Caco-2 (cell line): ENCODE results near the gene PTPN7. TPM values are rescaled to one million over a fixed set of nuclear protein-coding genes. Genes with fewer than 3 reads are reported as not detected.

Source experiments
- BruUV-seq: library from RNA; stranded (reverse); fragments of 400-500 nt; replicated peaks from 2 replicates; lab custom pipeline; 2021; lab: Mats Ljungman, UMichigan
- CTCF ChIA-PET: fragments of 300-600 bp; sonication (Branson Sonifier 250); formaldehyde crosslinking; loops from one replicate; lab custom pipeline; 2022; ENCODE audit warnings: antibody characterized with exemption; lab: Charles Lee
- POLR2A ChIA-PET: fragments of 300-600 bp; sonication (Branson Sonifier 250); formaldehyde crosslinking; loops from one replicate; lab custom pipeline; 2022; ENCODE audit warnings: antibody characterized with exemption; lab: Charles Lee
- DNase-seq, 2 experiments: peaks; one replicate each; pipeline versions ENCODE4 v3.0.0 to v3.0.0-alpha.2; 2020 to 2022
- H3K27me3 ChIP-seq: replicated peaks from 2 replicates; pipeline ENCODE4 v1.6.0; 2011; ENCODE audit warnings: low read length; ENCODE audit not compliant: control insufficient read depth, insufficient read depth
- H3K36me3 ChIP-seq: 2 replicates; pipeline ENCODE4 v1.5.1; 2011; ENCODE audit warnings: low read length; ENCODE audit not compliant: control insufficient read depth, insufficient read depth
- H3K4me1 ChIP-seq: fragments of 250-450 bp; sonication (Bioruptor Pico); 2 replicates; pipeline ENCODE4 v1.5.1; 2020; ENCODE audit warnings: mild to moderate bottlenecking
- H3K4me3 ChIP-seq: 2 replicates; pipeline ENCODE4 v1.5.1; 2011; ENCODE audit warnings: low read depth, mild to moderate bottlenecking, control low read depth, low read length
- H3K9me3 ChIP-seq: fragments of 250-450 bp; sonication (Bioruptor Pico); 2 replicates; pipeline ENCODE4 v1.5.1; 2020; ENCODE audit warnings: mild to moderate bottlenecking, moderate library complexity
- H3K27ac Mint-ChIP-seq: one replicate; pipeline ENCODE4 v1.8.0; 2022; ENCODE audit warnings: mixed read lengths; ENCODE audit not compliant: unreplicated experiment
- H3K27me3 Mint-ChIP-seq: one replicate; pipeline ENCODE4 v1.8.0; 2022; ENCODE audit warnings: mixed read lengths; ENCODE audit not compliant: insufficient read depth, unreplicated experiment
- H3K36me3 Mint-ChIP-seq: one replicate; pipeline ENCODE4 v1.8.0; 2022; ENCODE audit warnings: mild to moderate bottlenecking, mixed read lengths; ENCODE audit not compliant: insufficient read depth, unreplicated experiment
- H3K4me1 Mint-ChIP-seq: one replicate; pipeline ENCODE4 v1.8.0; 2022; ENCODE audit warnings: low read depth, mixed read lengths; ENCODE audit not compliant: unreplicated experiment
- H3K4me3 Mint-ChIP-seq: one replicate; pipeline ENCODE4 v1.8.0; 2022; ENCODE audit warnings: mild to moderate bottlenecking, moderate library complexity, mixed read lengths; ENCODE audit not compliant: unreplicated experiment
- H3K9me3 Mint-ChIP-seq: one replicate; pipeline ENCODE4 v1.8.0; 2022; ENCODE audit warnings: mixed read lengths; ENCODE audit not compliant: unreplicated experiment
- intact Hi-C: fragments of 100-400 bp; cut with micrococcal nuclease; formaldehyde crosslinking; loops from one replicate; pipeline ENCODE4 v1.10.0; 2022; ENCODE audit not compliant: unreplicated experiment
- total RNA-seq: library from RNA; stranded (reverse); gene quantifications from 2 replicates; pipeline ENCODE4 v1.2.3, GENCODE V29; 2022
- TF ChIP-seq, protein P1 (sequence below), 2 experiments: fragments of 200-600 bp in 1 of 2; IDR thresholded peaks; 1 replicate in 1 of 2; 2 replicates in 1 of 2; pipeline versions ENCODE4 v1.5.1 to v1.8.0; 2011 to 2022; ENCODE audit warnings: antibody characterized with exemption in 1 of 2, control low read depth in 1 of 2, inconsistent platforms in 1 of 2, low read depth in 1 of 2, low read length in 1 of 2, mild to moderate bottlenecking in 1 of 2, moderate library complexity in 1 of 2; ENCODE audit not compliant: insufficient read depth in 1 of 2, severe bottlenecking in 1 of 2, unreplicated experiment in 1 of 2

The PTPN7 gene
- total RNA-seq, 1 experiment from 2014 or later: not detected

DNA sequence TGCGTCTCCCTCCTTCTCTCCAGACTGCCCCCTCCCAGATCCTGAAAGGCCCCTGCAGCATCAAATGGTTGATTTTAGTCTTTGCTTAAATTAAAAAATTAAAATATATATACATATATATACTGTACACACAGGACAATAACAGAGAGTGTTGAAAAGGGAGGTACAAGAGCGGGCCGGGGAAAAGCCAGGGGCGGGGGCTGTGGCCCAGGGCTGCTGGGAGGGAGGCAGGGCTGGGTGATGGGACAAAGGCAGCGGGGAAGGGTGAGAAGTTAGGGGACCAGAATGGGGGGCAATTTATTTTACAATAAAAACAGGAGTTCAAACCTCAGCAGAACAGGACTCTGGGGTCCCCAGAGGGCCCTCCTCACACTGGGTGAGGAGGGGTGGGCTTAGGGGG is 26.4 kb downstream of the PTPN7 start:
- intact Hi-C loops: no loop called here
- H3K27me3 Mint-ChIP-seq: no peaks in the 10 kb centered on the region
- no peaks in the 10 kb centered on the region for H3K4me1 Mint-ChIP-seq
- Histone ChIP-seq H3K4me3 (no peak overlapping the region), H3K36me3 (peaks cover 3% of the 10 kb centered on the region; the same call in 1 of the 2 replicates), H3K9me3 (no peaks in the 10 kb centered on the region), H3K27me3 (no peaks in the 10 kb centered on the region), H3K4me1 (peaks cover 21% of the 10 kb centered on the region)
- DNase-seq: no peak
- ChIA-PET POLR2A (interaction anchor here (0.6 kb wide), 1 partner anchor 15 kb away, joined by 3 read pairs; no protein-coding TSS in a partner anchor), CTCF (interaction anchor here (0.9 to 1.6 kb wide), 3 partner anchors 14 to 238 kb away, joined by 3 to 6 read pairs (median 4); partner anchors contain the start of gene RNPEP)
- no peak overlapping the region for H3K27ac Mint-ChIP-seq
- H3K36me3 Mint-ChIP-seq: peaks cover 17% of the 10 kb centered on the region
- BruUV-seq: no TSS peak
- TF ChIP-seq, protein P1, sequence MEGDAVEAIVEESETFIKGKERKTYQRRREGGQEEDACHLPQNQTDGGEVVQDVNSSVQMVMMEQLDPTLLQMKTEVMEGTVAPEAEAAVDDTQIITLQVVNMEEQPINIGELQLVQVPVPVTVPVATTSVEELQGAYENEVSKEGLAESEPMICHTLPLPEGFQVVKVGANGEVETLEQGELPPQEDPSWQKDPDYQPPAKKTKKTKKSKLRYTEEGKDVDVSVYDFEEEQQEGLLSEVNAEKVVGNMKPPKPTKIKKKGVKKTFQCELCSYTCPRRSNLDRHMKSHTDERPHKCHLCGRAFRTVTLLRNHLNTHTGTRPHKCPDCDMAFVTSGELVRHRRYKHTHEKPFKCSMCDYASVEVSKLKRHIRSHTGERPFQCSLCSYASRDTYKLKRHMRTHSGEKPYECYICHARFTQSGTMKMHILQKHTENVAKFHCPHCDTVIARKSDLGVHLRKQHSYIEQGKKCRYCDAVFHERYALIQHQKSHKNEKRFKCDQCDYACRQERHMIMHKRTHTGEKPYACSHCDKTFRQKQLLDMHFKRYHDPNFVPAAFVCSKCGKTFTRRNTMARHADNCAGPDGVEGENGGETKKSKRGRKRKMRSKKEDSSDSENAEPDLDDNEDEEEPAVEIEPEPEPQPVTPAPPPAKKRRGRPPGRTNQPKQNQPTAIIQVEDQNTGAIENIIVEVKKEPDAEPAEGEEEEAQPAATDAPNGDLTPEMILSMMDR (IDR thresholded peaks at IDR 0.05; ENCODE audit: insufficient read depth in 1 of 2, low read depth in 1 of 2, low read length in 1 of 2, severe bottlenecking in 1 of 2, unreplicated experiment in 1 of 2): no peak
- no peak overlapping the region for H3K4me3 Mint-ChIP-seq
- H3K9me3 Mint-ChIP-seq: no peaks in the 10 kb centered on the region

DNA sequence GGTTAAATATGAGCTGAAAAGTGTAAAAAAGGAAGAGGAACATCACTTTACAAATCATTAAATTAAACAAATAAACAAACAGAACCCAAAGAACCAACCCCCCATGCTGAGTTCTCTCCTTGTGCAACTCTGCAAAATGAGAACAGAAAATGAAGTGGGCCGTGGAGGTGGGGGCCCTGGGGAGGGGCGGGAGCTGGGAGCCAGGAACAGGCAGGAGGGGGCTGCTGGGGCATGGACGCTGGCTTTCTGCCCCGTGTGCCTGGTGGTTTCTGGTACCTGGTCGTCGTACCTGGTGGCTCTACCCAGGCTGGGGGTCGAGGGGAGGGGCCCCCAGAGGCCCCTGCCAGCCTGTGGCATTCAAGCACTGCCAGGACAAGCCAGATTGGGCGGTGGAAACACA is 26.9 kb downstream of the PTPN7 start:
- H3K4me3 Mint-ChIP-seq: no peak overlapping the region
- H3K27ac Mint-ChIP-seq: no peak overlapping the region
- no peak overlapping the region for H3K4me3 ChIP-seq
- peaks cover 21% of the 10 kb centered on the region for H3K4me1 ChIP-seq
- ChIA-PET CTCF (no interaction called here), POLR2A (no interaction called here)
- BruUV-seq: no TSS peak
- H3K9me3 ChIP-seq: no peaks in the 10 kb centered on the region
- TF ChIP-seq, protein P1 (IDR thresholded peaks at IDR 0.05; ENCODE audit: insufficient read depth in 1 of 2, low read depth in 1 of 2, low read length in 1 of 2, severe bottlenecking in 1 of 2, unreplicated experiment in 1 of 2): no peak
- H3K4me1 Mint-ChIP-seq: no peaks in the 10 kb centered on the region
- peaks cover 3% of the 10 kb centered on the region; the same call in 1 of the 2 replicates for H3K36me3 ChIP-seq
- H3K27me3 ChIP-seq: no peaks in the 10 kb centered on the region
- H3K27me3 Mint-ChIP-seq: no peaks in the 10 kb centered on the region
- no peak for DNase-seq
- peaks cover 17% of the 10 kb centered on the region for H3K36me3 Mint-ChIP-seq
- intact Hi-C loops: no loop called here
- no peaks in the 10 kb centered on the region for H3K9me3 Mint-ChIP-seq

DNA sequence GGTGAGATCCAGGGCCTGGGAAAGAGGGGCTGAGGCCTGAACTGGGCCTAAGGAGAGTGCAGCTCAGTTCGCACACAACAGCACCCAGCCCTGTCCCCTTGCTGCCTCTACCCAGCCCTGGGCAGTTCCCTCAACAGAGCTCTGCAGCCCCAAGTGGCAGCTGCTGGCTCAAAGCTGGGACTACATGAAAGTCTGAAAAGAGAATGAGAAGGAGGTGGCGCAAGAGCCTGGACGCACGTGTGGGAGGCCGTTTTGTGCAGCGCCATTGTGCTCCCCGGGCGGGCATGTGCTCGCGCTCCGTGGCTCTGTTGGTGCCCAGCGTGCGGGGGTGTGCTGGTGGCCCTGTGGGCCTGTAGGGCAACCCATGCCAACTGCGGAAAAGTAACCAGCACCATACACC is 27.4 kb downstream of the PTPN7 start:
- Histone ChIP-seq H3K4me3 (no peak overlapping the region), H3K36me3 (peaks cover 3% of the 10 kb centered on the region; the same call in 1 of the 2 replicates), H3K4me1 (peaks cover 21% of the 10 kb centered on the region), H3K27me3 (no peaks in the 10 kb centered on the region), H3K9me3 (no peaks in the 10 kb centered on the region)
- intact Hi-C loops: no loop called here
- BruUV-seq: no TSS peak
- Mint-ChIP-seq H3K4me3 (no peak overlapping the region), H3K27me3 (no peaks in the 10 kb centered on the region), H3K9me3 (no peaks in the 10 kb centered on the region), H3K27ac (peak overlapping the region; percentile 78), H3K36me3 (peaks cover 17% of the 10 kb centered on the region), H3K4me1 (no peaks in the 10 kb centered on the region)
- TF ChIP-seq, protein P1 (IDR thresholded peaks at IDR 0.05; ENCODE audit: insufficient read depth in 1 of 2, low read depth in 1 of 2, low read length in 1 of 2, severe bottlenecking in 1 of 2, unreplicated experiment in 1 of 2): no peak
- ChIA-PET POLR2A (interaction anchor here (1.3 kb wide), 1 partner anchor 123 kb away, joined by 9 read pairs; the partner anchor contains the start of gene ELF3), CTCF (interaction anchor here (0.5 to 1.4 kb wide), 3 partner anchors 22 to 237 kb away, joined by 3 to 4 read pairs (median 4); no protein-coding TSS in a partner anchor)
- no peak for DNase-seq
